Anterior cingulate cortex (tissue), 58 donors: Measurements from ENCODE around the gene WHRN.

Experiments used
- DNase-seq, 58 donors: peaks; one replicate each; lab custom pipeline; 2025; lab: John Stamatoyannopoulos, UW

WHRN gene

DNA sequence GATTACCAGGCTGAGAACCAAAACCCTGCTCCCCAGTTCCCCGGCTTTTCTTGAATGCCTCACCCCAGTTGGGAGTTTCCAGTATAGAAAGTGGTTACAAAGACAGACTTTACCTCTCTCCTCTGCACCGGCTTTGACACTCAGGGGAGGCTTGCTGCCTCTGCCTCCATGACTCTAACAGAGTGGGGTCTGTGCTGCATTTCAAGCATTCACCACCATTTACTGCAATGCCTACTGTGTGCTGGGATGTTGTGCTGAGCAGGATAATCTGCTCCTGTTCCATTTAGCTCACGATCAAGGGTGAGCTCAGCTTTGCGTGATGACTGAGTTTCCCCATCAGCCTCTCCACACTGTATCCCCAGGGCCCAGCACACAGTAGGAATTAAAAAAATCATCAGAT is 77.6 kb downstream of the WHRN start:
- DNase-seq, result no peak

DNA sequence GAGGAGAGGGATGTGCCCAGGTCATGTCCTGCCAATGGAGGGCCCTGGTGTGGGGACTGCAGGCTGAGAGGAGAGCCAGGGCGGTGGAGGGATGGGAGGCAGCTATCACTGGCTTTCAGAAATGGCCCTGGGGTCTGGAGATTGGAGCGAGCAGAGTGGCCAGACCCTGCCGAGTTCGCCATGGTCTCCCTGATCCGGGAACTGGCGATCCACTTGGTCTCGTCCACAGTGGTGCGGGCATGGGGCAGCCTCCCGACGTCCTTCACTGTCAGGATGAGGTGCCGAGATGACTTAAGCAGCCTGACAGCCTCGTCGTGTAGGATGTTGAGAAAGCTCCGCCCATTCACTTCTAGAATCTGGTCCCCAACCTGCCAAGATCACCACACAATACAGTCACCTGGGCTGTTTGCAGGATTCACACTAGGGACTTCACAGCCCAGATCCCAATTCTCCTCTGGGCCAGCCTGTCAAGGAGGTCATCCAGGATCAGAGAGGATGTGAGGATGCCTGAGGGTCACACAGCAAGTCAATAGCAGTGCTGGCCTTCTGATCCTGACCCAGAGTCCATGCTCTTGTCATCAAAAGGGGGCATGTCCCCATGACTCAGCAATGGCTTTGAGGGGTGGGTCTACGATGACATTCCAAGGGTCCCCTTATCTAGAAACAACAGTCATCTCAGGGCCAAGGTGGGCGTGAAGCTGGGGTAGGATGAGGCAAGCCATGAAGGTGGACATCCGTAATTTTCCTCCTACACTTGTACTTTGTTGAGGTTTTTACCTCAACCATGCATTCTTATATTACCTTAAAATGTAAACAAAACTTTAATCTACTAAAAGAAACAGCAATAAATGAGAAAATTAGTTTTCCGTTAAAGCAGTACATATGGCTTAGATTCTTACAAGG is 79.0 kb downstream of the WHRN start:
- no peak for DNase-seq

DNA sequence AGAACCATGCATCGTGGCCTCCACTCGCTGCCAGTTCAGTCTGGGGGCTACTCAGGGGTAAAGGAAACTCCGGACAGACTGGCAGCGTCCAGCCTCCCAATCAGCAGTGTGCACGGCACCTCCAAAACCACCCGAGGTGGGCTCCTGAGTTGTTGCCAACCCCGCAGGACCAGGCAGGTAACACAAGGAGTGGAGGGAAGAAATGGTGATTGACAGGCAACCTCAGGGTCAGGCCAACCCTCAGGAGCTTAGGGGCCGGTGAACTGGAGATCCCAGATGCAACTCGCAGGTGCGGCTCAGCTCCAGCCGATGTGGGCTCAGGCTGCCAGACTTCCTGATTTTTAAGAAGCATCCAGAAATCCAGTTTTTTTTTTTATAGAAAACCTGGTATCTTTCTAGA is 80.1 kb downstream of the WHRN start:
- no peak for DNase-seq

DNA sequence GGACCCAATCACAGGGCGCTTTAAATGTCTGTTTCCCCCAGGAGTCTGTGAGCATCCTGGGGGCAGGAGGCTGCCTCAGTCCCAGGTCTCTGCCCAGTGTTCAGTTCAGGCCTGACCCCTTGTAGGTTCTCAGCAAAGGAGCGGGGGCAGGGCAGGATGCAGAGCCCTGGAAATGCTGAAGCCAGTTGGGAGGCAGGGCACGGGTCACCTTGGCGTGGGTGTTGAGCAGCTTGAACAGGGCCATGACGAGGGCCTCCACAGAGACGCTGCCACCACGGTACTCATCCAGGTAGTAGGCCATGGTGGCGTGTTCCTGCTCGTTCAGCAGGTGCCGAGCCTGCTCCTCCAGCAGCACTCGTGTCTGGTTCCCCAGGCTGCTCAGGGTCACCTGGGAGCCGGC is 81.1 kb downstream of the WHRN start:
- DNase-seq, result no peak

DNA sequence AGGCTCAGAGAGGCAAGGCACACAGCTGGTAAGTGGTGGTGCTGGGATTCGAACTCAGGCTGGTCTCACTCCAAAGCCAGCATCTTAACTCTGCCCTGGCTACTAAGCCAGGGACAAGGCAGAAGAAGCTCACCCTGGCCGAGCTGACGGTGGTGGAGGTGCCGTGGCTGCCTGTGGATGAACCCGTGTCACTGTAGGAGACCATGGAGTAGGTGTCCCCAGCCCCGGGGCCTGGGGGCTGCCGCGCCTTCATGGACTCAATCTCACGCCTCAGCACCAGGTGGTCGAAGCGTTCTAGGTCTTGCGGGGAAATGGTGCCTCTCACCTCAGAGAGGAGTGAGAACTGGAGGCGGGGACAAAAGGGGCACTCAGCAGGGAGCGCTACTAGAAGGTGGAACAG is 82.1 kb downstream of the WHRN start:
- no peak for DNase-seq

DNA sequence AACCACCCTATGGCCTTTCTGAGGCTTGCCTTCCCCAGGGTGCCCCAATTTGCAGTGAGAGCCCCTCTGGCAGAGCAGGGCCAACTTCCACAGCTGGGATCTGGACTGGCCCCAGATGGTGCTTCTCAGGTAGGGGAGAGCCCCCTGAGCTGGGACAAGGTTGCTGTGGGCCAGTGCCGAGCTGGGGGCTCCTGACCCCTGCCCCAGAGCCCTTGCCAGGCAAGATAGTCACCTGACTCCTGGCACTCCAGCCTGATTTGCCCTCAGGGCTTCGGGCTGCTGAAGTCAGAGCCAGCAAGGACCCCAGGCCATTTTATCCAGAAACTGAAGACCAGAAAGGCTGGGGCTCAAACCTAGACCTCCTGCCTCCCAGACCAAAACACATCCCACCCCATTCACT is 84.1 kb downstream of the WHRN start:
- no peak for DNase-seq

DNA sequence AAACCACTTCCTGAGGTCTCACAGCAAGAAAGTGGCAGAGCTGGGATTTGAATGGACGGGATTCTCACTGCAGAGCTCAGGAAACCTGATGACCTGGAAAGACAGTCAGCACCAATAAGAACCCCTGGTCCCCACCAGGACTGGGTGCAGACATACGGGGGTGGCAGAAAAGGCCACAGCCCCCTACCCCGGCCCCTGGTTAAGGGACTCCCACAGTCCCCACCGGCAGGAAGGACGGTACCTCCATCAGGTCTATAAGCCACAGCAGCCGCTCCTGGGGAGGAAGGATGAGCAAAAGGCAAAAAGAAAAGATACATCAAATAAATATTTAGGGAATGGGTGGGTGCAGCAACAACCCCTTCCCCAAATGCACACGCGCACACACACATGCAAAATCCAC is 85.5 kb downstream of the WHRN start:
- no peak for DNase-seq

DNA sequence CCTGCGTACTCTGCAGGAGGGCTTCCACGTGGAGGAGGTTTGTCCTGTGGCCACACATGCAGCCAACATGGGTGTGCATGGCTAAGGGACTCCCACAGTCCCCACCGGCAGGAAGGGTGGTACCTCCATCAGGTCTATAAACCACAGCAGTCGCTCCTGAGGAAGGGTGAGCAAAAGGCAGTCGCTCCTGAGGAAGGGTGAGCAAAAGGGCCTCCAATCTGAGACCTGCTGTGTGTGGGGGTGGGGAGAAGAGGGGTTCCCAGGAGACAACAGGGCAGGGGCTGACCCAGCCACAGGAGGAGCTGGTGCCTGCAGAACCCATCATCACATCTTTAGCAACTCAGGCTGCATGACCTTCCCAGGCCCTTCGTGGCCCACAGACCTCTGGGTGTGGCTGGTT is 87.2 kb downstream of the WHRN start:
- no peak for DNase-seq

DNA sequence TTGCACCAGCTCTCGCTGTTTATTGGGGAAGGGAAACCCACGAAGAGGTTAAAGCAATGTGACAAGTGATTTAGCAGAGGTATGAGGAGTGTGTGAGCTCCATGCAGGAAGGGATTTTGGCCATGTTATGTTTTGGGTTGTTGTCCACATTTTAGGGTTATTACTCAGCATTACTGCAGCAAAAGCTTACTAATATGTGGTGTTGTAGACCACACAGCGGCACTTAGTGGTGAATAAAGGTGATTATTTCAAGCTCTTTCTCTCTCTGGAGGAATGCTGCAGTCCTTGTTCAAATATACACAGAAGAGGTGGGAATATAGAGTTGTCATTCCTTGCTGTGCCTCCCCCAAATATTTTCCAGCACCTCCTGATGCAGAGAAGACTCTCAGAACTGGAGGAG is 87.8 kb downstream of the WHRN start:
- DNase-seq, result no peak

DNA sequence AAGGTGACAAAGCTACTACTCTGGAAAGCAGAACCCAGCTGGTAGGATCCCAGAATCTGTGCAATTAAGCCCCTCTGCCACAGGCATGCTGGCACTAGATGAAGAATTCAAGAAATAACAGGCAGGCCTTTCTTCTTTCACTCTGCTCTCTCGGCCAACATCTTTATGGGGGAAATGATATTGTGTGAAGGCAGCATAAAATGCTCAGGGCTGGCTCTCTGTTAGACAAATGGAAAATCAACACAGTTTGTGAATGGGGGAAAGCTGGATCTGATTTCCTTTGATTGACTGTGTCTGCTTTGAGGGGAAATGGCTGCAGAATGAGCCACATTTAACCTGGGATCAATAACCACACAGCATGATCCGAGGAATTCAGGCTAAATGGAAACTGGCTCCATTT is 88.4 kb downstream of the WHRN start:
- DNase-seq, result no peak

DNA sequence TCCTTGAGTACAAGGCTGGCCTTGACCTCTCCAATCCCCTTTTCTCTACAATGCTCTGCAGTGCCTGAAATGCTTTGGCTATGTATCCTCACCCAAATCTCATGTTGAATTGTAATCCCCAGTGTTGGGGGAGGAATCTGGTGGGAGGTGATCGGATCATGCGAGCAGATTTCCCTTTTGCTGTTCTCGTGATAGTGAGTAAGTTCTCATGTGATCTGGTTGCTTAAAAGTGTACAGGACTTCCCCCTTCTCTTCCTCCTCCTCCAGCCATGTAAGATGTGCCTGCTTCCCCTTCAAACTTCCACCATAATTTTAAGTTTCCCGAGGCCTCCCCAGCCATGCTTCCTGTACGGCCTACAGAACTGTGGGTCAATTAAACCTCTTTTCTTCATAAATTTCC is 89.0 kb downstream of the WHRN start:
- no peak for DNase-seq

DNA sequence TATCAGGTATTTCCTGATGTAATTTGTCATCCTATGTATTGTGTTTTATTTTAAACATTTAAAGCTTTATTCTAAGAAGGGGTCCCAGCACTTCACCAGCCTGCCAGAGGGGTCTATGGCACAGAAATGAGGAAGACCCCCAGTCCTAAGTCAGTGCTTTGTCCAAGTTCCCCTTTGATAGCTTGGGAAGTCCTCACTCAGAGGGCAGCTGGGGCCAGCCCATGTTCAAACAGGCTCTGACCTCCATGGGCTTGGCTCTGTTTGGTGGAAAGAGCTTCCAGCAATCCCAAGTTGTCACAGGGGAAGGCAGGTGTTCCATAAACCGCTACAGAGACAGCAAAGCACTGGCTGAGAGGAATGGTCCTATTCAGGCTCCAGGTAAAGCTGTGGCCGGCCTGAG is 90.9 kb downstream of the WHRN start:
- no peak for DNase-seq

DNA sequence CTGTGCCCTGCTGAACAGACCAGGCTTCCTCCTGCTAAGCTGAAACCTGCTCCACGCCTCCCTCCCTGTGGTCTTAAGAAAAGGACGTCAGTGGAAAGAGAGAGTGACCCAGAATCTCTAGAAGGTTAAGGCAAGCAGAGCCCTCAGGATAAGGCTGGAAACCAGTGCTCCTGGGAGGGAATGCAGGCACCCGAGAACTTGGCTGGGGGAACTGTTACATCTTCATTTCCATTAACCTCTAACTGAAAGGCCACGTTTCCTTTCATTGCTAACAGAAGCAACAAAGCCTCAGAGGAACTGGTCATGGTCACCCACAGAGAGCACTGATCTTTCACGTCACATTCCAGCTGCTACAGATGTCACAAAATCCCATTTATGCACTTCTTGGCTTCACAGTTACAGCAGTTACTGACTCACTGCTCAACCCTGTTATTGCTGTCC is 91.4 kb downstream of the WHRN start:
- no peak for DNase-seq

DNA sequence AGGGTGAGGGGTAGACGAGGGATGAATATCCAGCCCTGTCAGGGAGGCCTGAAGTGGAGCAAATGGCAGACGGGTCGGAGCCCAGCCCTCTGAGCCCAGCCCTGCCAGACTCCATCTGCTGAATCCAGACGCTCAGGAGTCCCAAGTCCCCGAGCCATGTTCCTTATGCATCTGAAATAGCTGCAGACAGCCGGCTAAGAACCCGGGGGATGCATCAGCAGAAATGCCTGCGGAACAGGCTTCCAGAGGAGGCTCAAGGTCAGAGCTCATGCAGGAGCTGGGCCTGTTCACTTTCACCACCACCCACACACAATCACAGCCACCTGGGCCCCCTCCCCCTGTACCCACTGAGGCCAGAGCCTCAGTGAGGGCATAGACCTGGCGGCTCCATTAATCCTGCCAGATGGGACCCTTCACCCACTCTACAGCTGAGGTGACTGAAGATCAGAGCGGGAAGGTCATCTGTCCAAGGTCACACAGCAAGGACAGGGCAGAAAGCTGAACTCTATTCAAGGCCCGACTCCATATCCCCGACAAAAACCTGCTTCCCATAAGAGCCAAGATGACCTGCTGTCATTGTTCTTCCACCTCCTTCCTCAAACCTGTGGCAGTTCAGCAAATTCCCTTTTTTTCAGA is 93.1 kb downstream of the WHRN start:
- no peak for DNase-seq

DNA sequence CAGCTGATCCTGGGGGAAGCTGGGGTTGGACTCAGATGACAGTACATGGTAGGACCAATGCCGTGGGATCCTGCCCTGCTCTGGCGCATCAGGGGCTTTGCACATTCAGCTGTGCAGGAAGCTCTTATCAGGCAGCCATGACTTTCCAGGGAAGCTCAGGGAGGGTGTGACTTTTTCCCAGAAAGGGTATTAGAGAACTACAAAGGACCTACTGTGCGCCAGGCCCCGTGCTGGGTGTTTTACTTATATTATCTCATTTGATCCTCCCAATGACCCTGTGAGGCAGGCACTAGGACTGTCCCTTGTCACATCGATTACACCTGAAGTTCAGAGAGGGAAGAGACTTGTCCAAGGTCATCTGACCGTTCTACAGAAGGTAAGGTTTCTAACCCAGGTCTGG is 93.8 kb downstream of the WHRN start:
- no peak for DNase-seq

DNA sequence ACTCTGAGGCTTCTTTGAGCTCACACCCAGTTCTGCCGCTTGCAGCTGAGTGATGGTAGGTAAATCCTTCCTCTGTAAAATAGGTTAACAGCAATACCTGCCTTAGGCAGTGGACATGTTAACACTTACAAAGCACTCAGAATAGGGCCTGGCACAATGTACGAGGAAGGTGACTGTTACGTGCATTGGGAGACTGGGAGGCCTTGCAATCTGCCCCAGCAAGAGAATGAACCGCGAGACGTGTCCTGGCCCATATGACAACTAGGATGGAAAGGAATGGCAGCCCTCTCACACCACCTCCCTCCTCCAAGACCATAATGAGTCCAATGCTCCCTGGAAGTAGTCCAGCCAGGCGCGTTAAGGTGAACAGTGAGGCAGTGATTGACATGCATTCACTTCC is 94.4 kb downstream of the WHRN start:
- no peak for DNase-seq

DNA sequence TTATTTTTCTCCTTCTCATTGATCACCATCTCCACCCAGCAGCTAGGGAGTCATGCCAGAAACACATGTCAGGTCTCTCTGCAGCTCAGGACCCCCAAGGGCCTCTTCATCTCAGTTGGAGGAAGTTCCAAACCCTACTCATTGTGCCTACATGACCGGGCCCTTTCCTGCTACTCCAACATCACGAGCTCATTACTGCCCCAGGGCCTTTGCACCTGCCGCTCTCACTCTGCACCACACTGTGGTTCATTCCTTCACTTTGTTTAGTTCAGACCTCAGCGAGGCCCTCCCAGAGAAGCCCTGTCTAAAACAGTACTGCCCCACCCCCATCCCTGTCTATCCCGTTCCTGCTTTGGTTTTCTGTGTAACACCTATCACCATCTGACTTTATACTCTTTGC is 95.4 kb downstream of the WHRN start:
- no peak for DNase-seq

DNA sequence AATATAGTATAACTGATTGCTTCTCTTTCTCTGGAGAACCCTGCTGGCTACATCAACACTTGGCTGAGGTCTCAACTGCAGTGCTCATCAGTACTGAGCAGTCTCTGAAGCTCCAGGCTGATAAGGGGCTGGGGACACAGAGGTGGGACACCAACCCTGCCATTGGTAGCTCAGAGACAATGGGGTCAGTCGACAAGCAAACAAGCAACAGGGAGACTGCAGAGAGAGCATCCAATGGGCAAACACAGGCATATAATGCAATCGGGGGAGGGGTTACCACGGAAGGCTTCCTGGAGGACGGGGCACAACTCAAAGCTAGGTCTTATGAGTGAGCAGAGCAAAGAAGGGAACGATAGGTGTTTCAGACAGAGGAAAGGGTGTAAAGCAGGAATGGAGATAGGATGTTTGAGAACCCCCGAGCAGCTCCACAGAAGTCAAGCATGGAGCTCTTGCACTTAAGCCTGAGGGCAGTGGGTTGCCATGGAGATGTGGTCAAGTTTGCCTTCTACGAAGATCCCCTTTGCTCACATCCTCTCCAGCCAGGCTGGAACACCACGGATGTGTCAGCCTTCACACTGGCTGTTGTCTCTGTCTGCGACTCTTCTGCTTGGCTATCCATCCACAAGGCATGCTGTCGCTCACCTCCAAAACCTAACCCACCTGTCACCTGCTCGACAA is 96.0 kb downstream of the WHRN start:
- DNase-seq, result no peak

DNA sequence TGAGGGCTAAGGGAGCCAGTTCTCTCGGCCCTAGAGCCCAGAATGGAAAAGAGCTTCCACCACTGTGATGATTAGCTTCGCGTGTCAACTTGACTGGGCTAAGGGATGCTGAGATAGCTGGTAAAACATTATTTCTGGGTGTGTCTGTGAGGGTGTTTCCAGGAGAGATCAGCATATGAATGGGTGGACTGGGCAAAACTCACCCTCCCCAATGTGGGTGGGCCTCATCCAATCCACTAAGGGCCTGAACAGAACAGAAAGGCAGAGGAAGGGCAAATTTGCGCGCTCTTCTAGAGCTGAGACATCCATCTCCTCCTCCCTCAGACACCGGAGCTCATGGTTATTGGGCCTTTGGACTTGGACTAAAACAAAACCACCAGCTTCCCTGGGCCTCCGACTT is 96.6 kb downstream of the WHRN start:
- no peak for DNase-seq

DNA sequence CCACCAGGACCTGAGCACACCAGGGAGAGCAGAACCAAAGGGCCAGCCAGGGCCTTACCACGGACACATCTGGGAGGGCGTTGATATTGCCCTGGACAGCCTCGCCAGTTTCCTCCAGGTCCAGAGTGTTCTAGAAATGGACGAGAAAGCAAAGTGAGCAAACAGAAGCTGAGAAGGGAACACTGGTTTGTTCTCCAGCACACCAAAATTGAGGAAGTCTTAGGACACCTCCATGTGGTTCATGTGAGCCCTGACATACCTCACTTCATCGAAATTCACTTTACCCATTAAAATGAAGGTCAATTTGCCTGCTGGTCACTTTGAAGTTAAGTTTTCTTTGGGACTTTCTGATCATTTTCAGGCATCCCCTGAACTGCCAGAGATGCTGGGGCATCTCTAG is 97.4 kb downstream of the WHRN start:
- no peak for DNase-seq

DNA sequence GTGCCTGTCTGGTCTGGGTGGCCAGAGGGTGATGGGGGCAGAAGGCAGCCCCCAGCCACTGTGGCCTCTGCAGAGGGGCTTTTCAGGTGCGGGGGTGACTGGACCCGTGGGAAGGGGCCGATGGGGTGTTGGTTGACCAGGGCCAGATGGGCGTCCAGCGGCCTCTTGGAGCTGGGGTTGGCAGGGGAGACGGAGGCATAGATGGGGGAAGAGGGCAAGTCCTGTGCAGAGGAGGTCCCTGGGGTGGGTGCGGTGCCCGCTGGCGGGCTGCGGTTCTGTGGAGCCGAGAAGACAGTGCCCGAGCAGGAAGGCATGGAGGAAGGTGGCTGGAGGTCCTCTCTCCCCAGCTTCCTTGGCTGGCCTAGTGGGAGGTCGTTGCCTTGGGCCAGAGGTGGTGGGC is 98.8 kb downstream of the WHRN start:
- no peak for DNase-seq
